ENCODE data around the gene COL4A3.

The COL4A3 gene

GRCh38 chr2:227348324-227348723, 183.9 kb downstream of the COL4A3 start:
- DNase-seq, result no peak

GRCh38 chr2:227349989-227350612, 185.7 kb downstream of the COL4A3 start:
- DNase-seq, result no peak

GRCh38 chr2:227351639-227352038, 187.2 kb downstream of the COL4A3 start:
- DNase-seq, result no peak

- no peak for DNase-seq
Observed at GRCh38 chr2:227360351-227360750, 195.9 kb downstream of the COL4A3 start.

- peak; percentile 10 for DNase-seq
Observed at GRCh38 chr2:227363756-227364155, 199.3 kb downstream of the COL4A3 start.
